ENCODE results near the gene PRH1. TPM values are rescaled to one million over a fixed set of nuclear protein-coding genes. Genes with fewer than 3 reads are reported as not detected.
A peak's percentile ranks its signal among the peaks of the same experiment; 100 is the strongest.

PRH1 gene
- total RNA-seq, 1 experiment from 2014 or later: 10.5 TPM

GRCh38 chr12:10889226-10889625, 5.2 kb upstream of the PRH1 start:
- TF ChIP-seq POLR2AphosphoS5 (IDR thresholded peaks at IDR 0.05; ENCODE audit: low read depth, low read length) (no peak), CTCF (IDR thresholded peaks at IDR 0.05) (no peak), TCF7L2 (IDR thresholded peaks at IDR 0.05; ENCODE audit: low read depth, low read length) (no peak), REST (IDR thresholded peaks at IDR 0.05; ENCODE audit: insufficient read depth in 1 of 2, low read depth in 2 of 2, low read length in 1 of 2) (no peak), SIN3A (IDR thresholded peaks at IDR 0.05; ENCODE audit: borderline replicate concordance, insufficient read depth, low read depth, low read length) (no peak)
- H3K9me3 ChIP-seq (ENCODE audit: control insufficient read depth, insufficient read depth, low read depth, low read length): no peaks in the 10 kb centered on the region
- no peaks in the 10 kb centered on the region for H3K36me3 ChIP-seq (ENCODE audit: control insufficient read depth, insufficient read depth, low read length)
- ChIA-PET POLR2A (no interaction called here), CTCF (no interaction called here)
- H3K27me3 ChIP-seq (ENCODE audit: control insufficient read depth, insufficient read depth, low read length): no peaks in the 10 kb centered on the region
- no peak overlapping the region for H3K27ac ChIP-seq (ENCODE audit: low read length)
- no peaks in the 10 kb centered on the region for H3K4me1 ChIP-seq (ENCODE audit: control insufficient read depth, insufficient read depth, low read length)
- intact Hi-C loops (cut with micrococcal nuclease; ENCODE audit: unreplicated experiment) (no loop called here), in situ Hi-C loops (cut with HindIII; ENCODE audit: low pct_unique_long_range_greater_than_20kb, low sequenced_read_pairs) (no loop called here)
- H3K4me3 ChIP-seq (ENCODE audit: low read depth in 2 of 2, low read length in 2 of 2): no peak overlapping the region
- DNase-seq (ENCODE audit: low read depth, low spot score) (no peak), ATAC-seq (no peak)
- BruUV-seq (replicated peaks): TSS peak; percentile 44

GRCh38 chr12:10873378-10873777, 10.7 kb downstream of the PRH1 start:
- no peak for TF ChIP-seq CTCF (IDR thresholded peaks at IDR 0.05)
- no peak for TF ChIP-seq TCF7L2 (IDR thresholded peaks at IDR 0.05; ENCODE audit: low read depth, low read length)
- POLR2A ChIA-PET: no interaction called here
- DNase-seq (ENCODE audit: low read depth, low spot score): no peak
- CTCF ChIA-PET: no interaction called here
- Histone ChIP-seq H3K27me3 (ENCODE audit: control insufficient read depth, insufficient read depth, low read length) (no peaks in the 10 kb centered on the region), H3K9me3 (ENCODE audit: control insufficient read depth, insufficient read depth, low read depth, low read length) (no peaks in the 10 kb centered on the region), H3K36me3 (ENCODE audit: control insufficient read depth, insufficient read depth, low read length) (no peaks in the 10 kb centered on the region), H3K27ac (ENCODE audit: low read length) (no peak overlapping the region), H3K4me1 (ENCODE audit: control insufficient read depth, insufficient read depth, low read length) (no peaks in the 10 kb centered on the region), H3K4me3 (ENCODE audit: low read depth in 2 of 2, low read length in 2 of 2) (no peak overlapping the region)
- no peak for ATAC-seq
- intact Hi-C loops (cut with micrococcal nuclease; ENCODE audit: unreplicated experiment): no loop called here
- BruUV-seq (replicated peaks): no TSS peak
- in situ Hi-C loops (cut with HindIII; ENCODE audit: low pct_unique_long_range_greater_than_20kb, low sequenced_read_pairs): no loop called here

GRCh38 chr12:10867381-10867780, 16.7 kb downstream of the PRH1 start:
- ChIA-PET POLR2A (no interaction called here), CTCF (no interaction called here)
- TF ChIP-seq CTCF (IDR thresholded peaks at IDR 0.05) (peak; percentile 8; the same call in 1 of the 2 replicates), REST (IDR thresholded peaks at IDR 0.05; ENCODE audit: insufficient read depth in 1 of 2, low read depth in 2 of 2, low read length in 1 of 2) (no peak)
- Histone ChIP-seq H3K36me3 (ENCODE audit: control insufficient read depth, insufficient read depth, low read length) (no peaks in the 10 kb centered on the region), H3K9me3 (ENCODE audit: control insufficient read depth, insufficient read depth, low read depth, low read length) (no peaks in the 10 kb centered on the region), H3K4me1 (ENCODE audit: control insufficient read depth, insufficient read depth, low read length) (no peaks in the 10 kb centered on the region), H3K27me3 (ENCODE audit: control insufficient read depth, insufficient read depth, low read length) (no peaks in the 10 kb centered on the region), H3K4me3 (ENCODE audit: low read depth in 2 of 2, low read length in 2 of 2) (no peak overlapping the region), H3K27ac (ENCODE audit: low read length) (no peak overlapping the region)
- intact Hi-C loops (cut with micrococcal nuclease; ENCODE audit: unreplicated experiment) (no loop called here), in situ Hi-C loops (cut with HindIII; ENCODE audit: low pct_unique_long_range_greater_than_20kb, low sequenced_read_pairs) (no loop called here)
- ATAC-seq (no peak), DNase-seq (ENCODE audit: low read depth, low spot score) (no peak)
- BruUV-seq (replicated peaks): no TSS peak
